B cell (primary cell): ENCODE data around the gene PRPF4. TPM values are rescaled to one million over a fixed set of nuclear protein-coding genes. Genes with fewer than 3 reads are reported as not detected.

Experiments used
- ATAC-seq: fragments of 200-7000 bp; cut with Tn5 transposase; one replicate; pipeline ENCODE4 v1.10.0; 2021; ENCODE audit warnings: low read depth, mild to moderate bottlenecking, moderate number of reproducible peaks, moderate library complexity
- CTCF ChIA-PET: fragments of 350-600 bp; sonication (Branson Sonifier 250); formaldehyde crosslinking; loops from one replicate; lab custom pipeline; 2021; ENCODE audit warnings: antibody characterized with exemption, inconsistent platforms; lab: Charles Lee
- POLR2A ChIA-PET: fragments of 350-600 bp; sonication (Branson Sonifier 250); formaldehyde crosslinking; loops from one replicate; lab custom pipeline; 2021; ENCODE audit warnings: antibody characterized with exemption; lab: Charles Lee
- DNase-seq: peaks from one replicate; pipeline ENCODE4 v3.0.0; 2013
- H2AFZ ChIP-seq: 2 replicates; pipeline ENCODE4 v1.6.1; 2012; ENCODE audit warnings: mild to moderate bottlenecking, low read depth, low read length; ENCODE audit not compliant: insufficient read depth, poor library complexity, severe bottlenecking
- H3K27ac ChIP-seq, 2 donors: 1 replicate in 1 of 2; 2 replicates in 1 of 2; pipeline ENCODE4 v1.5.1; 2012 to 2013; ENCODE audit warnings: low read length in 2 of 2, mild to moderate bottlenecking in 2 of 2, moderate library complexity in 1 of 2
- H3K27me3 ChIP-seq, 4 experiments: fragments of 200-600 bp in 1 of 4; sonication (generic) in 1 of 4; replicated peaks in 1 of 4; 1 replicate in 2 of 4; 2 replicates in 2 of 4; pipeline versions ENCODE4 v1.6.1 to v1.7.0; 2013 to 2016; ENCODE audit warnings: low read length in 3 of 4, mild to moderate bottlenecking in 2 of 4, mixed read lengths in 1 of 4, moderate library complexity in 1 of 4; ENCODE audit not compliant: insufficient read depth in 4 of 4, control insufficient read depth in 3 of 4; ENCODE audit errors: control extremely low read depth in 1 of 4
- H3K36me3 ChIP-seq, 2 experiments: replicated peaks in 1 of 2; 1 replicate in 1 of 2; 2 replicates in 1 of 2; pipeline versions ENCODE4 v1.6.1 to v1.7.1; 2013; ENCODE audit warnings: low read length in 1 of 2; ENCODE audit not compliant: insufficient read depth in 2 of 2, control insufficient read depth in 1 of 2; ENCODE audit errors: control extremely low read depth in 1 of 2, extremely low read depth in 1 of 2
- H3K4me1 ChIP-seq, 2 donors: fragments of 200-600 bp in 1 of 2; sonication (generic) in 1 of 2; 1 replicate in 1 of 2; 2 replicates in 1 of 2; pipeline versions ENCODE4 v1.5.1 to v1.6.1; 2013 to 2017; ENCODE audit warnings: low read length in 2 of 2; ENCODE audit not compliant: control insufficient read depth in 2 of 2, insufficient read depth in 2 of 2
- H3K4me2 ChIP-seq: replicated peaks from 2 replicates; pipeline ENCODE3; 2012; ENCODE audit warnings: mild to moderate bottlenecking, low read depth, low read length; ENCODE audit not compliant: poor library complexity, severe bottlenecking
- H3K4me3 ChIP-seq, 5 experiments: fragments of 200-600 bp in 1 of 5; sonication (generic) in 1 of 5; 1 replicate in 3 of 5; 2 replicates in 2 of 5; pipeline versions ENCODE4 v1.5.1 to v1.7.0; 2011 to 2016; ENCODE audit warnings: low read length in 4 of 5, mild to moderate bottlenecking in 4 of 5, low read depth in 2 of 5, control low read depth in 1 of 5, moderate library complexity in 1 of 5; ENCODE audit not compliant: insufficient read depth in 1 of 5; ENCODE audit errors: control extremely low read depth in 1 of 5, extremely low read depth in 1 of 5
- H3K79me2 ChIP-seq: fragments of 200-600 bp; sonication (generic); one replicate; pipeline ENCODE4 v1.6.0; 2016; ENCODE audit warnings: low read length; ENCODE audit not compliant: control insufficient read depth, insufficient read depth
- H3K9ac ChIP-seq: fragments of 200-600 bp; sonication (generic); 2 replicates; pipeline ENCODE4 v1.6.1; 2017; ENCODE audit warnings: mild to moderate bottlenecking, low read length, moderate library complexity
- H3K9me3 ChIP-seq, 3 donors: one replicate each; pipeline versions ENCODE4 v1.6.1 to v1.7.1; 2013; ENCODE audit warnings: low read length in 2 of 3; ENCODE audit not compliant: control insufficient read depth in 2 of 3, insufficient read depth in 1 of 3; ENCODE audit errors: control extremely low read depth in 1 of 3
- H4K20me1 ChIP-seq: 2 replicates; pipeline ENCODE4 v1.6.0; 2012; ENCODE audit warnings: mild to moderate bottlenecking, low read length; ENCODE audit not compliant: insufficient read depth, control insufficient read depth, poor library complexity, severe bottlenecking
- H3K27ac Mint-ChIP-seq: one replicate; pipeline ENCODE4 v1.8.0; 2021; ENCODE audit warnings: mixed read lengths
- H3K27me3 Mint-ChIP-seq: one replicate; pipeline ENCODE4 v1.8.0; 2021; ENCODE audit warnings: mixed read lengths
- H3K4me1 Mint-ChIP-seq: one replicate; pipeline ENCODE4 v1.8.0; 2021; ENCODE audit warnings: mixed read lengths
- H3K4me3 Mint-ChIP-seq: one replicate; pipeline ENCODE4 v1.8.0; 2021; ENCODE audit warnings: mixed read lengths
- H3K9me3 Mint-ChIP-seq: one replicate; pipeline ENCODE4 v1.8.0; 2022; ENCODE audit warnings: mixed read lengths; ENCODE audit not compliant: insufficient read depth
- CTCF ChIP-seq: fragments of 200-600 bp; IDR thresholded peaks from one replicate; pipeline ENCODE4 v1.8.0; 2022; ENCODE audit warnings: antibody characterized with exemption, mild to moderate bottlenecking
- EZH2 ChIP-seq: IDR thresholded peaks from 2 replicates; pipeline ENCODE4 v1.6.1; 2012; ENCODE audit warnings: borderline replicate concordance, low read depth, mild to moderate bottlenecking, moderate library complexity, low read length; ENCODE audit not compliant: insufficient read depth, poor library complexity, severe bottlenecking
- WGBS: methylation state at CpG from one replicate; pipeline ENCODE4 v1.1.5; 2013; ENCODE audit warnings: missing lambda C conversion rate; ENCODE audit not compliant: insufficient coverage; 5-methylcytosine and 5-hydroxymethylcytosine counted together
- intact Hi-C: fragments of 100-400 bp; cut with micrococcal nuclease; formaldehyde crosslinking; loops from one replicate; pipeline ENCODE4 v1.10.0; 2022
- polyA plus RNA-seq: library from polyadenylated mRNA; depleted of rRNA; stranded (reverse); fragments of >200 nt; gene quantifications from 2 replicates; pipeline ENCODE4 v1.2.3, GENCODE V29; 2012
- total RNA-seq, 2 donors: library from RNA; stranded (reverse); fragments of 120-200 nt in 1 of 2; gene quantifications; 1 replicate in 1 of 2; 2 replicates in 1 of 2; pipeline versions ENCODE4 v1.2.3 to v1.2.4, GENCODE V29; 2013 to 2022

Gene PRPF4
- total and polyA plus RNA-seq, 2 donors (not counting 1 experiment from before 2014, with no cell fraction given) = 11.4 to 30.8 TPM

GRCh38 chr9:113227436-113227835, 48.0 kb upstream of the PRPF4 start:
- 100% methylated on average over 1 of the region's 1 CpG for WGBS
- Mint-ChIP-seq H3K9me3 (no peaks in the 10 kb centered on the region), H3K4me3 (no peak overlapping the region), H3K27ac (no peak overlapping the region), H3K4me1 (peaks cover 7% of the 10 kb centered on the region), H3K27me3 (no peaks in the 10 kb centered on the region)
- no peaks in the 10 kb centered on the region for H3K36me3 ChIP-seq
- ChIA-PET CTCF (no interaction called here), POLR2A (no interaction called here)
- intact Hi-C loops = no loop called here
- H3K4me1 ChIP-seq = peaks cover under 1 to 4% of the 10 kb centered on the region in 2 donors
- no peak overlapping the region for H3K4me2 ChIP-seq
- H3K79me2 ChIP-seq = peaks cover 3% of the 10 kb centered on the region
- no peak overlapping the region for H3K4me3 ChIP-seq
- TF ChIP-seq EZH2 = no peak
- no peak for TF ChIP-seq CTCF
- H4K20me1 ChIP-seq = no peaks in the 10 kb centered on the region
- no peaks in the 10 kb centered on the region for H3K9me3 ChIP-seq
- ATAC-seq (no peak), DNase-seq (no peak)
- H3K27me3 ChIP-seq = no peaks in the 10 kb centered on the region
- no peak overlapping the region for H3K9ac ChIP-seq
- no peak overlapping the region for H3K27ac ChIP-seq
- no peak overlapping the region for H2AFZ ChIP-seq

GRCh38 chr9:113228130-113228665, 47.3 kb upstream of the PRPF4 start:
- H3K27ac Mint-ChIP-seq = no peak overlapping the region

More at GRCh38 chr9:113228130-113228665, 47.3 kb upstream of the PRPF4 start:
- Histone ChIP-seq H3K79me2 (peaks cover 3% of the 10 kb centered on the region), H3K4me1 (peaks cover 7 to 11% of the 10 kb centered on the region in 2 donors), H2AFZ (no peak overlapping the region), H3K27ac (no peak overlapping the region), H3K9ac (no peak overlapping the region), H4K20me1 (no peaks in the 10 kb centered on the region), H3K27me3 (no peaks in the 10 kb centered on the region), H3K36me3 (no peaks in the 10 kb centered on the region), H3K4me3 (no peak overlapping the region), H3K4me2 (no peak overlapping the region), H3K9me3 (no peaks in the 10 kb centered on the region)
- POLR2A ChIA-PET = no interaction called here
- TF ChIP-seq CTCF (no peak), EZH2 (no peak)
- Mint-ChIP-seq H3K4me3 (no peak overlapping the region), H3K9me3 (no peaks in the 10 kb centered on the region), H3K27me3 (no peaks in the 10 kb centered on the region), H3K4me1 (peaks cover 12% of the 10 kb centered on the region)
- WGBS = no CpG with 5 or more reads among the region's 3 CpGs
- CTCF ChIA-PET = no interaction called here
- intact Hi-C loops = no loop called here
- ATAC-seq (no peak), DNase-seq (no peak)
